Right lobe of liver (tissue), 6 donors: ENCODE measurements around the gene CFL1. TPM values are rescaled to one million over a fixed set of nuclear protein-coding genes. Genes with fewer than 3 reads are reported as not detected.

Experiments
- ATAC-seq, 4 donors: fragments of 200-7000 bp; cut with Tn5 transposase; one replicate each; pipeline ENCODE4 v1.9.1; 2020; ENCODE audit warnings: mild to moderate bottlenecking in 4 of 4, moderate library complexity in 4 of 4
- DNase-seq, 3 donors: peaks; one replicate each; pipeline ENCODE4 v3.0.0-alpha.2; 2020
- H3K27ac ChIP-seq, 3 donors: fragments of 200-600 bp; one replicate each; pipeline ENCODE4 v1.8.0; 2022
- H3K27me3 ChIP-seq, 2 donors: fragments of 200-600 bp; one replicate each; pipeline ENCODE4 v1.8.0; 2022
- H3K36me3 ChIP-seq, 4 donors: fragments of 200-600 bp; sonication (generic) in 1 of 4; one replicate each; pipeline versions ENCODE4 v1.5.1 to v1.8.0; 2017 to 2022; ENCODE audit warnings: control low read depth in 1 of 4
- H3K4me1 ChIP-seq, 4 donors: fragments of 200-600 bp; sonication (generic) in 1 of 4; one replicate each; pipeline versions ENCODE4 v1.5.1 to v1.8.0; 2017 to 2022; ENCODE audit warnings: control low read depth in 1 of 4
- H3K4me3 ChIP-seq, 3 donors: fragments of 200-600 bp; one replicate each; pipeline ENCODE4 v1.8.0; 2022
- H3K9me3 ChIP-seq, 4 donors: fragments of 200-600 bp; sonication (generic) in 1 of 4; one replicate each; pipeline versions ENCODE4 v1.5.1 to v1.8.0; 2017 to 2022; ENCODE audit warnings: control low read depth in 1 of 4
- POLR2A ChIP-seq: fragments of 450-650 bp; IDR thresholded peaks from one replicate; pipeline ENCODE4 v1.6.1; 2017; ENCODE audit warnings: antibody characterized with exemption, mild to moderate bottlenecking
- WGBS: methylation state at CpG from one replicate; pipeline ENCODE4 v1.1.6; 2018; ENCODE audit warnings: low coverage, low lambda C conversion rate; ENCODE audit not compliant: insufficient coverage; ENCODE audit errors: missing lambda C conversion rate; 5-methylcytosine and 5-hydroxymethylcytosine counted together
- intact Hi-C, 2 donors: fragments of 100-400 bp; cut with DNase I; formaldehyde crosslinking; loops; one replicate each; pipeline versions ENCODE4 v1.11.2 to v1.14.1; 2022
- total RNA-seq, 6 experiments: library from RNA; depleted of rRNA in 2 of 6; stranded (reverse); fragments of >200 nt in 2 of 6; fragmentation: NEBNext Ultra II Directional in 3 of 6; extraction: Animal tissue kit (Norgen Biotek cat#: 25700) in 3 of 6; gene quantifications; one replicate each; pipeline versions ENCODE4 v1.1.0 to v1.2.4, GENCODE V29; 2016 to 2023
- TF ChIP-seq, protein P1 (sequence below), 4 donors: fragments of 200-600 bp in 3 of 4; fragments of 450-650 bp in 1 of 4; IDR thresholded peaks; one replicate each; pipeline versions ENCODE4 v1.5.1 to v1.8.0; 2016 to 2022; ENCODE audit warnings: antibody characterized with exemption in 4 of 4, mild to moderate bottlenecking in 2 of 4
- donor health status: DM: no; HTN: yes; CAD: no.
- donor health status: DM: no; HTN: no; CAD: no.
- donor health status: DM: no; HTN: no; CAD: no.
- donor health status: DM: no; HTN: yes; CAD: no.
- donor health status: DM: no; HTN: yes; CAD: no.

Gene CFL1
- total RNA-seq, 6 experiments from 2014 or later, result 219 to 503 (median 313) TPM

DNA sequence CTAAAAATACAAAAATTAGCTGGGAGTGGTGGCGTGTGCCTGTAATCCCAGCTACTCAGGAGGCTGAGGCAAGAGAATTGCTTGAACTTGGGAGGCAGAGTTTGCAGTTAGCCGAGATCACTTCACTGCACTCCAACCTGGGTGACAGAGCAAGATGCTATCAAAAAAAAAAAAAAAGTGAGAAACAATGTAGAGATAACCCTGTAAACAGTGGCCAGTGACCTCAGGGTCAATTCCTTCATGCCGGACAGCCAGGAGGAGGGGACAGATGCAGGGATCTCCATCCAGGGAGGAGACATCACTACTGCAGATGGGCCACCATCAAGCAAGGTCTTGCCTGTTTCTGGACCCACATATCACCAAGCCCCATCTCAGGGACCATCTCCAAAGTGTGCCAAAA is 10.2 kb downstream of the CFL1 start:
- WGBS, result 67% methylated on average over 2 of the region's 3 CpGs
- Histone ChIP-seq H3K27me3 (no peaks in the 10 kb centered on the region), H3K27ac (no peak overlapping the region), H3K4me1 (no peaks in the 10 kb centered on the region), H3K36me3 (peaks cover 0 to 2% (median under 1%) of the 10 kb centered on the region in 4 donors), H3K4me3 (no peak overlapping the region), H3K9me3 (no peaks in the 10 kb centered on the region)
- no peak for ATAC-seq
- TF ChIP-seq POLR2A, result no peak
- TF ChIP-seq, protein P1, sequence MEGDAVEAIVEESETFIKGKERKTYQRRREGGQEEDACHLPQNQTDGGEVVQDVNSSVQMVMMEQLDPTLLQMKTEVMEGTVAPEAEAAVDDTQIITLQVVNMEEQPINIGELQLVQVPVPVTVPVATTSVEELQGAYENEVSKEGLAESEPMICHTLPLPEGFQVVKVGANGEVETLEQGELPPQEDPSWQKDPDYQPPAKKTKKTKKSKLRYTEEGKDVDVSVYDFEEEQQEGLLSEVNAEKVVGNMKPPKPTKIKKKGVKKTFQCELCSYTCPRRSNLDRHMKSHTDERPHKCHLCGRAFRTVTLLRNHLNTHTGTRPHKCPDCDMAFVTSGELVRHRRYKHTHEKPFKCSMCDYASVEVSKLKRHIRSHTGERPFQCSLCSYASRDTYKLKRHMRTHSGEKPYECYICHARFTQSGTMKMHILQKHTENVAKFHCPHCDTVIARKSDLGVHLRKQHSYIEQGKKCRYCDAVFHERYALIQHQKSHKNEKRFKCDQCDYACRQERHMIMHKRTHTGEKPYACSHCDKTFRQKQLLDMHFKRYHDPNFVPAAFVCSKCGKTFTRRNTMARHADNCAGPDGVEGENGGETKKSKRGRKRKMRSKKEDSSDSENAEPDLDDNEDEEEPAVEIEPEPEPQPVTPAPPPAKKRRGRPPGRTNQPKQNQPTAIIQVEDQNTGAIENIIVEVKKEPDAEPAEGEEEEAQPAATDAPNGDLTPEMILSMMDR (IDR thresholded peaks at IDR 0.05), result no peak
- peak in 1 of 3 donors; percentile 13 for DNase-seq
- intact Hi-C loops, result no loop called here

GRCh38 chr11:65844231-65844872 is 13.6 kb downstream of the CFL1 start:
- H3K36me3 ChIP-seq, result no peaks in the 10 kb centered on the region
- 74% methylated on average over 8 of the region's 10 CpGs for WGBS
- H3K4me3 ChIP-seq, result no peak overlapping the region
- intact Hi-C loops, result no loop called here
- TF ChIP-seq POLR2A, result no peak
- TF ChIP-seq, protein P1 (IDR thresholded peaks at IDR 0.05), result no peak
- no peak for ATAC-seq
- H3K4me1 ChIP-seq, result no peaks in the 10 kb centered on the region
- H3K27ac ChIP-seq, result no peak overlapping the region
- H3K27me3 ChIP-seq, result no peaks in the 10 kb centered on the region
- H3K9me3 ChIP-seq, result no peaks in the 10 kb centered on the region
- no peak for DNase-seq

DNA sequence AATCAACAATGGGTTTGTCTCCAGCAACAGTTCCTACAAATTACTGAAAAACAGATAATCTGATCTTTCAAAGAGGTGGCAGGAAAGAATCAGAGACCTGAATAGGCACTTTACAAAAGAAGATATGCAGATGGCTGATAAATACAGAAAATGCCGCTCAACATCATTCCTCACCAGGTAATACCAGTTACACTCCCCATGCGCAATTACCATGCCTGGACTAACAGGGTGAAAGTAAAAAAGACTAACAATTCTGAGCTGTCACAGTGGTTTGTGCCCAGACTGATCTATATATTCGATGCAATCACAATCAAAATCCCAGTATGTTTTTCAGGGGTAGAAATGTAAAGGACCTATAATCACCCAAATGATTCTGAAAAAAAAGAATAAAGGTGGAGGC is 14.2 kb downstream of the CFL1 start:
- H3K4me3 ChIP-seq, result no peak overlapping the region
- no peaks in the 10 kb centered on the region for H3K4me1 ChIP-seq
- DNase-seq (no peak), ATAC-seq (no peak)
- intact Hi-C loops, result no loop called here
- H3K27ac ChIP-seq, result no peak overlapping the region
- no peaks in the 10 kb centered on the region for H3K36me3 ChIP-seq
- TF ChIP-seq POLR2A, result no peak
- TF ChIP-seq, protein P1 (IDR thresholded peaks at IDR 0.05), result no peak
- H3K9me3 ChIP-seq, result no peaks in the 10 kb centered on the region
- H3K27me3 ChIP-seq, result no peaks in the 10 kb centered on the region
- WGBS, result 92% methylated on average over 3 of the region's 3 CpGs

DNA sequence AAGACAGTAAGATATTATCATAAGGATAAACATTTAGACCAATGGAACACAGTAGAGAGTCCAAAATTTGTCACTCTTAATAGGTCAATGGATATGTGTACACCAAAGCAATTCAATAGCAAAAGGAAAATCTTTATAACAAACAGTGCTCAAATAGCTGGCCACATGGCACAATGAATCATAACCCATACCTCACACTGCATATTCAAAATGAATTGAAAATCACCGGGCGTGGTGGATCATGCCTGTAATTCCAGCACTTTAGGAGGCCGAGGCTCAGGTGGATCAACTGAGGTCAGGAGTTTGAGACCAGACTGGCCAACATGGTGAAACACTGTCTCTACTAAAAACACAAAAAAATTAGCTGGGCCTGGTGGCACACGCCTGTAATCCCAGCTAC is 15.8 kb downstream of the CFL1 start:
- Histone ChIP-seq H3K36me3 (no peaks in the 10 kb centered on the region), H3K27me3 (no peaks in the 10 kb centered on the region), H3K4me1 (no peaks in the 10 kb centered on the region), H3K27ac (no peak overlapping the region), H3K9me3 (no peaks in the 10 kb centered on the region), H3K4me3 (no peak overlapping the region)
- DNase-seq (no peak), ATAC-seq (no peak)
- 70% methylated on average over 2 of the region's 4 CpGs for WGBS
- intact Hi-C loops, result no loop called here
- TF ChIP-seq POLR2A, result no peak
- TF ChIP-seq, protein P1 (IDR thresholded peaks at IDR 0.05), result no peak
